SK-N-SH treated with all-trans-retinoic acid at 6 μM for 48 hours (cell line): ENCODE data around the gene TMEM120B.

Experiments used
- ATAC-seq: fragments of 200-7000 bp; cut with Tn5 transposase; 3 replicates; pipeline ENCODE4 v1.9.1; 2020; ENCODE audit warnings: mild to moderate bottlenecking, moderate library complexity
- CREB5 ChIP-seq: fragments of 250-450 bp; sonication (Bioruptor Pico); IDR thresholded peaks from 2 replicates; pipeline ENCODE4 v1.5.1; 2020; ENCODE audit warnings: low read depth, mild to moderate bottlenecking, moderate library complexity
- CSDC2 ChIP-seq: fragments of 250-450 bp; sonication (Bioruptor Pico); IDR thresholded peaks from 2 replicates; pipeline ENCODE4 v1.5.0; 2020; ENCODE audit warnings: mild to moderate bottlenecking, moderate library complexity
- CSRNP3 ChIP-seq: fragments of 250-450 bp; sonication (Bioruptor Pico); IDR thresholded peaks from 2 replicates; pipeline ENCODE4 v1.5.1; 2021; ENCODE audit warnings: mild to moderate bottlenecking, moderate library complexity
- ESRRG ChIP-seq: fragments of 250-450 bp; sonication (Bioruptor Pico); IDR thresholded peaks from 2 replicates; pipeline ENCODE4 v1.6.1; 2021; ENCODE audit warnings: mild to moderate bottlenecking
- GLIS3 ChIP-seq: fragments of 250-450 bp; sonication (Bioruptor Pico); IDR thresholded peaks from 2 replicates; pipeline ENCODE4 v1.5.0; 2020; ENCODE audit warnings: mild to moderate bottlenecking, moderate library complexity
- ISL1 ChIP-seq: fragments of 250-450 bp; sonication (Bioruptor Pico); IDR thresholded peaks from 2 replicates; pipeline ENCODE4 v2.1.2; 2022; ENCODE audit warnings: mild to moderate bottlenecking, moderate library complexity
- OSR1 ChIP-seq: fragments of 250-450 bp; sonication (Bioruptor Pico); IDR thresholded peaks from 2 replicates; pipeline ENCODE4 v1.8.0; 2022; ENCODE audit warnings: moderate library complexity, mild to moderate bottlenecking, inconsistent platforms
- PATZ1 ChIP-seq: fragments of 250-450 bp; sonication (Bioruptor Pico); IDR thresholded peaks from 2 replicates; pipeline ENCODE4 v1.8.0; 2020; ENCODE audit warnings: mild to moderate bottlenecking, moderate library complexity, borderline replicate concordance
- POU6F1 ChIP-seq: fragments of 250-450 bp; sonication (Bioruptor Pico); IDR thresholded peaks from 2 replicates; pipeline ENCODE4 v1.8.0; 2021; ENCODE audit warnings: low read depth, mild to moderate bottlenecking, moderate library complexity, borderline replicate concordance
- RARB ChIP-seq: fragments of 250-450 bp; sonication (Bioruptor Pico); IDR thresholded peaks from 2 replicates; pipeline ENCODE4 v1.8.0; 2021; ENCODE audit warnings: mild to moderate bottlenecking, moderate library complexity
- SNAI2 ChIP-seq: fragments of 250-450 bp; sonication (Bioruptor Pico); IDR thresholded peaks from 2 replicates; pipeline ENCODE4 v1.5.0; 2020; ENCODE audit warnings: mild to moderate bottlenecking, moderate library complexity
- TCF4 ChIP-seq: fragments of 250-450 bp; sonication (Bioruptor Pico); IDR thresholded peaks from 2 replicates; pipeline ENCODE4 v1.8.0; 2021; ENCODE audit warnings: mild to moderate bottlenecking, moderate library complexity, borderline replicate concordance
- TOX ChIP-seq: fragments of 250-450 bp; sonication (Bioruptor Pico); IDR thresholded peaks from 2 replicates; pipeline ENCODE4 v1.8.0; 2021; ENCODE audit warnings: mild to moderate bottlenecking, moderate library complexity, borderline replicate concordance
- TSHZ2 ChIP-seq: fragments of 250-450 bp; sonication (Bioruptor Pico); IDR thresholded peaks from 2 replicates; pipeline ENCODE4 v1.5.0; 2020; ENCODE audit warnings: mild to moderate bottlenecking, moderate library complexity
- ZC3H10 ChIP-seq: fragments of 250-450 bp; sonication (Bioruptor Pico); IDR thresholded peaks from 2 replicates; pipeline ENCODE4 v1.5.1; 2021; ENCODE audit warnings: mild to moderate bottlenecking, moderate library complexity
- ZFP3 ChIP-seq: fragments of 250-450 bp; sonication (Bioruptor Pico); IDR thresholded peaks from 2 replicates; pipeline ENCODE4 v1.5.0; 2020; ENCODE audit warnings: mild to moderate bottlenecking, moderate library complexity
- ZNF565 ChIP-seq: fragments of 450-650 bp; formaldehyde crosslinking; conservative IDR thresholded peaks from 2 replicates; pipeline ENCODE4 v1.5.0; 2020; ENCODE audit warnings: low read depth, mild to moderate bottlenecking, moderate library complexity
- ZNF70 ChIP-seq: fragments of 450-650 bp; formaldehyde crosslinking; IDR thresholded peaks from 2 replicates; pipeline ENCODE4 v1.5.0; 2020; ENCODE audit warnings: mild to moderate bottlenecking, moderate library complexity
- ZNF8 ChIP-seq: fragments of 450-650 bp; formaldehyde crosslinking; IDR thresholded peaks from 2 replicates; pipeline ENCODE4 v1.5.0; 2020; ENCODE audit warnings: mild to moderate bottlenecking, moderate library complexity

Gene TMEM120B

GRCh38 chr12:121817648-121818043 is 105.1 kb downstream of the TMEM120B start:
- no peak for TF ChIP-seq CREB5 (CRISPR knock-in tag)
- TF ChIP-seq OSR1 (CRISPR knock-in tag): no peak
- TF ChIP-seq SNAI2 (CRISPR knock-in tag): no peak
- no peak for TF ChIP-seq ZC3H10 (CRISPR knock-in tag)
- no peak for TF ChIP-seq GLIS3 (CRISPR knock-in tag)
- no peak for TF ChIP-seq TCF4 (CRISPR knock-in tag)
- ATAC-seq: no peak

GRCh38 chr12:121819212-121819949 is 106.8 kb downstream of the TMEM120B start:
- no peak for ATAC-seq
- TF ChIP-seq TSHZ2 (no peak), CSRNP3 (CRISPR knock-in tag) (no peak), TOX (no peak), CREB5 (CRISPR knock-in tag) (no peak), ZNF70 (CRISPR knock-in tag) (no peak), RARB (CRISPR knock-in tag) (no peak)

- ATAC-seq: no peak
- TF ChIP-seq OSR1 (CRISPR knock-in tag) (no peak), CSRNP3 (CRISPR knock-in tag) (no peak), ZNF70 (CRISPR knock-in tag) (no peak), RARB (CRISPR knock-in tag) (no peak), POU6F1 (CRISPR knock-in tag) (no peak), TSHZ2 (no peak), ZFP3 (no peak), PATZ1 (CRISPR knock-in tag) (no peak), GLIS3 (CRISPR knock-in tag) (no peak), TCF4 (CRISPR knock-in tag) (no peak), ESRRG (CRISPR knock-in tag) (no peak), ZNF8 (CRISPR knock-in tag) (no peak), ISL1 (CRISPR knock-in tag) (no peak), ZNF565 (CRISPR knock-in tag) (no peak), CSDC2 (CRISPR knock-in tag) (no peak)
These were observed 107.5 kb downstream of the TMEM120B start for GRCh38 chr12:121820056-121820455.
